CD4-positive, alpha-beta T cell treated with Interleukin-12 subunit alpha and Interleukin-12 subunit beta, for 1 hour (primary cell): Measurements from ENCODE around the gene ZBTB16.

ENCODE experiments used
- DNase-seq: peaks from one replicate; pipeline ENCODE4 v3.0.0-alpha.2; 2020

The ZBTB16 gene

GRCh38 chr11:114065094-114065493, 5.6 kb downstream of the ZBTB16 start:
- DNase-seq, result no peak

GRCh38 chr11:114066046-114066648, 6.6 kb downstream of the ZBTB16 start:
- peak; percentile 44 for DNase-seq

GRCh38 chr11:114068327-114068726, 8.8 kb downstream of the ZBTB16 start:
- no peak for DNase-seq

- DNase-seq, result no peak
Measured at GRCh38 chr11:114070464-114071139, 11.1 kb downstream of the ZBTB16 start.

- no peak for DNase-seq
Measured at GRCh38 chr11:114073007-114073827, 13.7 kb downstream of the ZBTB16 start.

GRCh38 chr11:114073828-114074381, 14.4 kb downstream of the ZBTB16 start:
- DNase-seq, result peak; percentile 41

- no peak for DNase-seq
Measured at GRCh38 chr11:114074546-114075343, 15.2 kb downstream of the ZBTB16 start.

GRCh38 chr11:114075344-114075610, 15.8 kb downstream of the ZBTB16 start:
- DNase-seq, result no peak

GRCh38 chr11:114075891-114076441, 16.5 kb downstream of the ZBTB16 start:
- peak; percentile 59 for DNase-seq

GRCh38 chr11:114076921-114077331, 17.4 kb downstream of the ZBTB16 start:
- DNase-seq, result no peak

GRCh38 chr11:114077482-114078305, 18.2 kb downstream of the ZBTB16 start:
- peak; percentile 51 for DNase-seq

- DNase-seq, result no peak
Measured at GRCh38 chr11:114078423-114078822, 18.9 kb downstream of the ZBTB16 start.

- DNase-seq, result no peak
Measured at GRCh38 chr11:114079511-114080065, 20.1 kb downstream of the ZBTB16 start.

GRCh38 chr11:114080219-114080618, 20.7 kb downstream of the ZBTB16 start:
- peak; percentile 47 for DNase-seq

- DNase-seq, result no peak
Measured at GRCh38 chr11:114080769-114081168, 21.3 kb downstream of the ZBTB16 start.

- no peak for DNase-seq
Measured at GRCh38 chr11:114081641-114082414, 22.3 kb downstream of the ZBTB16 start.

GRCh38 chr11:114082415-114082748, 22.9 kb downstream of the ZBTB16 start:
- DNase-seq, result no peak

- no peak for DNase-seq
Measured at GRCh38 chr11:114082767-114083181, 23.3 kb downstream of the ZBTB16 start.

GRCh38 chr11:114083391-114084252, 24.1 kb downstream of the ZBTB16 start:
- DNase-seq, result no peak

GRCh38 chr11:114084414-114084813, 24.9 kb downstream of the ZBTB16 start:
- no peak for DNase-seq
